NCI-H1417 (cell line): ENCODE measurements around the gene UPK2.

Source experiments
- DNase-seq, 3 experiments: peaks; one replicate each; lab custom pipeline; 2025; lab: John Stamatoyannopoulos, UW

Gene UPK2

DNA sequence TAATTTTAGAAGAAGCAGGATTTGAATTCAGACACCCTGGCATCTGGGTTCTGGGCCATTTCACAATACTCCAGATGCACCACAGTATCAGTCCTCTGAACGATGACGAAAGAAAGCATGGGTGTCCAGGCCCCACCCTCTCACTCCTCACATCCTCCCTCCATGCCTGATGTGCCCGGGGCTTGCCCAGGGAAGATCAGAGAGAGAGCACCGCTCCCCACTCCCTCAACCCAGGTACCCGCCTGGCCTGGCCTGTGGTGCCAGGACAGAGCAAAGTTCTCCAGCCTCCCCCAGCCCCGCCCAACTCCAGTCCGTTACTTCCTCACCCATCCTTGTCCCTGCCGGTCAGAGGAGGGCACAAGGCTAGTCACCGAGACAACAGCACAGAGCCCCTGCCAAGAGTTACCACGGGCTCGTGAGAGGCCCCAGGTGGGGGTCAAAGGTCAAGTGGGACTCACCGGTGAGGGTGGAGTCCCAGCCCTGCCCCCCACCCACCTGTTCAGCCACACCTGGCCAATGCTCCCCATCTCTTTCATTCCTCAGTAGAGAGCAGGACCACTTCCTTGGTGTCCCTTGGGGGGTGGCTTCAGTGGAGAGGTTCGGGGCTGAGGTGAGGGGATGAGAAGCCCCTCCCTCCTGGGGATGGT is 38.5 kb upstream of the UPK2 start:
- DNase-seq, result peak in 1 of 3 experiments; percentile 85

- peak; percentile 25 to 89 (median 86) for DNase-seq
These were observed 37.9 kb upstream of the UPK2 start for GRCh38 chr11:118918128-118918685.

GRCh38 chr11:118918686-118919280 is 37.3 kb upstream of the UPK2 start:
- DNase-seq, result peak; percentile 5 to 82 (median 74)

DNA sequence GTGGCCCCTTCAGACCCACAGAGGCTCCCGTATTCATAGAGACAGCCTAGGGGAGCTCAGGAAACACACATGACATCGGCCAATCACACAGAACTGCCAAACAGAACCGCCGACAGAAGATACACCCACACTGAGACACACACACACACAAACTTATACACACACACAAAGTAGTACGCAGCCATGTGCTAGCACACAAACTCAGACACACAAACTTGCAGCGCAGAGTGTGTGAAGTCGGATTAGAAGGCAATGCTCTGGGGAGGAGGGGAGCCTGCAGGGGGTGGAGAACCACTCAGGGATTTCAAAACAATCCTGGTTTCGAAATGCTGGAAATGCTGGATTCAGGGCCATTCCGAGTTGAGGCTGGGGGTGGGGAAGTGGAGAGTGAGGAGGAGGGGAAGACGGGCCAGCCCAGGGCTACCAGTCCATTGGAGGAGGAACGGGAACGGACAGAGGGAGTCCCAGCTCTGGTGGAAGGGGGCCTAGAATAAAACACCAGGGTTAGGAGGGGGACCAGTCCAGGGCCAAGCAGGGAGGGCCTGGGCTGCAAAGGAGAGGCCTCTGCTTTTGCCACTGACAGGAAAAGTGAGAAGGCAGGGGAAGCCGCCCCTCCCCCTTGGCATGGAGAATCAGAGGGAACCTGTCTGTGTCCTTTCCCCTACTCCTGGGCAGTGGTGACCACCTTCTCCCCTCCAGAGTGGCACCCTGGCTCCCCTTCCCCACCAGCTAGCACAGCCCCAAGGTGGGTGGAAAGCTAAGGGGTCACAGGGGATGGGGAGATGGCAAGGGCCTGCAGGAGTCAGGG is 34.8 kb upstream of the UPK2 start:
- DNase-seq, result no peak

GRCh38 chr11:118921929-118922744 is 34.0 kb upstream of the UPK2 start:
- DNase-seq, result peak in 2 of 3 experiments; percentile 31 to 48

DNA sequence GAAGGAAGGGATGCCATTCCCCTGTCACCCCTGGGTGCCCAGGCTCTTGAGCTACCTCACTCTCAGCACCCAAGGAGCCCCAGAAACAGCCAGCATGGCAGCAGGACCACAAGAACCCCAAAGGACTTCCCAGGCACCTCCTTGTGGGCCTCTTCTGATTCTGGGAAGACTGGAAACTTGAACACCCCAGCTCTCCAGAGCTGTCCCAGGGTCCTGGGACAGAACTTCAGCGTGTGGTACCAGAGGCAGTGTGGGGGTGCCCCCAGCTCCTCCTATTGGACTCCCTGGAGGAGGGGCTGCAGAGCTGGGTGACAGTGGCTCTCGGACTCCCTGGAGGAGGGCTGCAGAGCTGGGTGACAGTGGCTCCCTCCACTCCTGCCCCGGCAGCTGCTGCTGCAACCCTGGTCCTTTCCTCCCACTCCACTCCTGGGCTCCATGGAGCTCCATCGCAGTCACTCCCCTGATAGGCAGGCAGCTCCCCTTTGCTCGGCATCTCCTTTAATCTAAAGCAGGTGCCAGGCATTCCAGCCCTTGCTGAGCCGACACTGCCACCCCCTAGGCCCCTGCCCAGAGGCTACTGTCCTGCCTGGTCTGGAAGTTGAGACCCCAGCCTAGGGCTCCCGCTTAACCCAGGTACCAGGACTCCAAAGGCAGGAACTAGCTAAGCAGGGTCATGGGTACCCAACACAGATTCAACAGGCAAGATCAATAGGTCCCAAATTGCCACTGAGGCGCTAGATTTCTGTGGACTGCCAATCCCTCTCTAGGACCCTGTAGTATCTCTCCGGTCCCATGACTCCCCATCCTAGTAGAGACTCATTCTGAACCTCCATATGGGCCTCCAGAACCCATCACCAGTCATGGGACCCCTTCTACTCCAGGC is 33.1 kb upstream of the UPK2 start:
- DNase-seq, result no peak

GRCh38 chr11:118923721-118924587 is 32.1 kb upstream of the UPK2 start:
- no peak for DNase-seq

GRCh38 chr11:118924591-118925585 is 31.2 kb upstream of the UPK2 start:
- DNase-seq, result peak; percentile 26 to 66 (median 64)

- DNase-seq, result no peak
These were observed 28.5 kb upstream of the UPK2 start for GRCh38 chr11:118927554-118928100.

GRCh38 chr11:118928101-118928869 is 27.8 kb upstream of the UPK2 start:
- DNase-seq, result peak; percentile 87 to 97 (median 91)

DNA sequence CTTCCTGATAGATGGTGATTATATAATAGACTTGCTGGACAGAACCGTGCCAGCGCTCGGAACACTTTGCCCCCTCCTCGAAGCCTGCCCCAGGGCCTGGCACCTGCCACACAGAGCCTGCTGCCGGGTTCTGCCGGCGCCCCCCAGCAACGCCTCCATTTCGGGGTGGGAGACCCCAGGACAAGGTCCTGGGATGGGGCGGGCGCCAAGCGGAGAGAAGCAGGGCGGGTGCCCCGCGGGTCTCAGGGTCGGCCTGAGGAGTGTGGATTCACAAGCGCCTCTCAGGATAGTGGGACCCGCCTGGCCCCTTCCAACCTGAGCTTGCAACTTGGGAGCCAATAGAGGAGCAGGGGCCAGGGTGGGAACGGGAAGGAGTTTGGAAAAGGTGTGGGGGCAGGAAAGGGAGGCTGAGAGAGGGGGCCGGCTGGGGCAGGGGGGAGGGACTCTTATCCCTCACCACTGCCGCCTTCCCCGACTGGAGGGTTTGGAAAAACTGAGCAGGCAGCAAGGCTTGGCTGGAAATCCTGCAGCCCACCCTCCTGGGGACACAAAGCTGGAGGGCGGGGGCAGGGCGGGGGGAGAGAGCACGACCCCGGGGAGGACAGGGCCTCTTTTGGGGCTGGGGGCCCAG is 27.1 kb upstream of the UPK2 start:
- DNase-seq, result peak; percentile 69 to 90 (median 86)

GRCh38 chr11:118929501-118930093 is 26.5 kb upstream of the UPK2 start:
- peak; percentile 75 to 90 (median 90) for DNase-seq

- DNase-seq, result peak; percentile 97 to 98 (median 97)
These were observed 25.9 kb upstream of the UPK2 start for GRCh38 chr11:118930094-118930712.

DNA sequence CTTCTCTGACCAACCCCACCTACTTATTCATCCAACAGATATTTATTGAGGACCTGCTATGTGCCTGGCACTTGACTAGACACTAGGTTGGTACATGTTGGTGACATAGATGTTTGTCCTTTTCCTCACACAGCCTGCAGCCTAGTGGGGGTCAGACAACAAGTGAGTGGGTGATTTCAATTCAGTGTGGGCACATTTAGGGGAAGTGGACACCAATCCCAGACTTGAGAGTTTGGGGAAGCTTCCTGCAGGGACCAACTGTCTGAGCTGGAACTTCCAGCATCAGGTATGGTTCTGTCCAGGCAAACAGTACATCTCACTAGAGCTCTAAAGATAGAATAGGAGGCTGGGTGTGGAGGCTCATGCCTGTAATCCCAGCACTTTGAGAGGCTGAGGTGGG is 24.5 kb upstream of the UPK2 start:
- no peak for DNase-seq

GRCh38 chr11:118933486-118933885 is 22.6 kb upstream of the UPK2 start:
- DNase-seq, result no peak

DNA sequence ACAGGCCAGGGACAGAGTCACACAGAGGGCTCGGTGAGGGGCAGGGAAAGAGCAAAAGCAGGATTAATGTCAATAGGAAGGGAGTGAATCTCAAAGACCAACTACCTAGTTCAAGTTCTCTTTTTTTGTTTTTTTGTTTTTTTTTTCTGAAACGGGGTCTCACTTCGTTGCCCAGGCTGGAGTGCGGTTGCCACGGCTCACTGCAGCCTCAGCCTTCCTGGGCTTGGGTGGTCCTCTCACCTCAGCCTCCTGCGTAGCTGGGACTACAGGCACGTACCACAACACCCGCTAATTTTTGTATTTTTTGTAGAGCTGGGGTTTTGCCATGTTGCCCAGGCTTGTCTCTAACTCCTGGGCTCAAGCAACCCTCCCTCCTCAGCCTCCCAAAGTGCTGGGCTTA is 20.7 kb upstream of the UPK2 start:
- DNase-seq, result no peak
